Measurements from ENCODE around the gene NUB1.

DNA sequence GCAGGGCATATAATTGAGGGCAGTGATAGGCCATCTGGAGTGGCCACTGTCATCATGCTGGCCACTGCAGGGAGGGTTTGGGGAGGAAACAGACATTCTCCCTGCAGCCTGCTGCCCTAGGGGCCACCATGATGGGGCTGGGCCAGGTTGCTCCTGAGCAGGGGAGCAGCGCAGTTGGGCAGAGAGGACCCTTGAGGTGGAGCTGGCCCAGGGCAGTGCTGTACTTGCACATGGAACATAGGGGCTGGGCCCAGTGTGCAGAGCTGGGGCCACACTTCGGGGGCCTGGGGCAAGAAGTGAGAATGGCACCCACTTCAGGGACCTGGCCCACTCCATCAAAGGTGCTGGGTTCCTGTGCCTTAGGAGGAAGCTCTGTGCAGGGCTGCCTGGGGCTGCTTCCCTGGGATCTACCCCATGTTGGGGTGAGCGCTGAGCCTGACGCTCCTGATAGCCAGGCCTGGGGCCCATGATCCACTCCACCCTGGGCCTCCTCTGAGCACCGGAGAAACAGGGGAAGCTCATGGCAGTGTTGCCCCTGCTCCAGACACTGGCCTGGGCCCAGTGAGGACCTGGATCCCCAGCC lies 21.3 kb upstream of the NUB1 start:
- TF ChIP-seq POLR2A (IDR thresholded peaks at IDR 0.05; ENCODE audit: low read length) (no peak), GATA1 (IDR thresholded peaks at IDR 0.05; ENCODE audit: low read depth, low read length) (no peak)
